Activated CD8-positive, alpha-beta memory T cell treated with anti-CD3 and anti-CD28 coated beads, Interleukin-2, amount 10 ng/mL, durations not matched to agents 7 days and 5 days (primary cell): ENCODE measurements around the gene HBEGF. TPM values are rescaled to one million over a fixed set of nuclear protein-coding genes. Genes with fewer than 3 reads are reported as not detected.
A peak's percentile ranks its signal among the peaks of the same experiment; 100 is the strongest.

ENCODE experiments used
- ATAC-seq: fragments of 150-1000 bp; cut with Tn5 transposase; one replicate; pipeline ENCODE4 v1.10.0; 2021; ENCODE audit warnings: moderate library complexity
- CTCF ChIA-PET: fragments of 350-600 bp; sonication (Branson Sonifier 250); formaldehyde crosslinking; loops from one replicate; lab custom pipeline; 2021; ENCODE audit warnings: antibody characterized with exemption; lab: Charles Lee
- DNase-seq: peaks from one replicate; pipeline ENCODE4 v3.0.0-alpha.2; 2020
- H3K27ac Mint-ChIP-seq: one replicate; pipeline ENCODE4 v1.8.0; 2021; ENCODE audit warnings: mild to moderate bottlenecking, mixed read lengths
- H3K27me3 Mint-ChIP-seq: one replicate; pipeline ENCODE4 v1.8.0; 2021; ENCODE audit warnings: mixed read lengths
- H3K36me3 Mint-ChIP-seq: one replicate; pipeline ENCODE4 v1.8.0; 2021; ENCODE audit warnings: mild to moderate bottlenecking, mixed read lengths
- H3K4me1 Mint-ChIP-seq: one replicate; pipeline ENCODE4 v1.8.0; 2021; ENCODE audit warnings: mixed read lengths
- H3K4me3 Mint-ChIP-seq: one replicate; pipeline ENCODE4 v1.8.0; 2021; ENCODE audit warnings: mild to moderate bottlenecking, moderate library complexity, mixed read lengths
- H3K9me3 Mint-ChIP-seq: one replicate; pipeline ENCODE4 v1.8.0; 2022; ENCODE audit warnings: low read depth, mixed read lengths
- total RNA-seq, 2 experiments: library from RNA; stranded (reverse); gene quantifications; one replicate each; pipeline ENCODE4 v1.2.3, GENCODE V29; 2021

Gene HBEGF
- total RNA-seq, result 10 to 100 TPM; 10.7 to 13.5 TPM

GRCh38 chr5:140346348-140347221 is at the start of gene HBEGF:
Gene HBEGF, minus strand, starts transcription at chr5:140346603. Its CDS starts 275 bp downstream, at chr5:140346328.
- Mint-ChIP-seq H3K4me3 (peak within 1 kb of the TSS; percentile 80), H3K27ac (peak within 1 kb of the TSS; percentile 68), H3K36me3 (peaks cover 28% of the 10 kb centered on the region), H3K9me3 (no peaks in the 10 kb centered on the region), H3K4me1 (peaks cover 59% of the 10 kb centered on the region), H3K27me3 (peaks cover 15% of the 10 kb centered on the region)
- ATAC-seq (peak; percentile 72), DNase-seq (peak; percentile 60)
- CTCF ChIA-PET, result interaction anchor here (0.7 to 17.8 kb wide), 21 partner anchors 9 to 379 kb away, joined by 3 to 657 read pairs (median 4); partner anchors contain the start of genes PFDN1 and SLC4A9

- CTCF ChIA-PET, result interaction anchor here (0.7 kb wide), 1 partner anchor 21 kb away, joined by 3 read pairs; no protein-coding TSS in a partner anchor
- peaks cover 3% of the 10 kb centered on the region for H3K4me1 Mint-ChIP-seq
- DNase-seq (no peak), ATAC-seq (no peak)
- no peak overlapping the region for H3K4me3 Mint-ChIP-seq
- peaks cover 1% of the 10 kb centered on the region for H3K36me3 Mint-ChIP-seq
- no peaks in the 10 kb centered on the region for H3K27me3 Mint-ChIP-seq
- no peaks in the 10 kb centered on the region for H3K9me3 Mint-ChIP-seq
- H3K27ac Mint-ChIP-seq, result no peak overlapping the region
Measured at GRCh38 chr5:140393738-140394137, 47.3 kb upstream of the HBEGF start.

- peaks cover 1% of the 10 kb centered on the region for H3K36me3 Mint-ChIP-seq
- H3K4me3 Mint-ChIP-seq, result no peak overlapping the region
- no peaks in the 10 kb centered on the region for H3K27me3 Mint-ChIP-seq
- DNase-seq (no peak), ATAC-seq (no peak)
- CTCF ChIA-PET, result interaction anchor here (1.5 kb wide), 1 partner anchor 19 kb away, joined by 7 read pairs; no protein-coding TSS in a partner anchor
- no peak overlapping the region for H3K27ac Mint-ChIP-seq
- H3K4me1 Mint-ChIP-seq, result peaks cover 3% of the 10 kb centered on the region
- no peaks in the 10 kb centered on the region for H3K9me3 Mint-ChIP-seq
Measured at GRCh38 chr5:140391732-140392131, 45.3 kb upstream of the HBEGF start.

GRCh38 chr5:140391312-140391711 is 44.9 kb upstream of the HBEGF start:
- peaks cover 1% of the 10 kb centered on the region for H3K36me3 Mint-ChIP-seq
- no peaks in the 10 kb centered on the region for H3K27me3 Mint-ChIP-seq
- no peak for ATAC-seq
- H3K27ac Mint-ChIP-seq, result no peak overlapping the region
- no peaks in the 10 kb centered on the region for H3K9me3 Mint-ChIP-seq
- no peak for DNase-seq
- H3K4me1 Mint-ChIP-seq, result peaks cover 3% of the 10 kb centered on the region
- CTCF ChIA-PET, result no interaction called here
- H3K4me3 Mint-ChIP-seq, result no peak overlapping the region

GRCh38 chr5:140388052-140388451 is 41.6 kb upstream of the HBEGF start:
- Mint-ChIP-seq H3K36me3 (peaks cover 1% of the 10 kb centered on the region), H3K4me3 (no peak overlapping the region), H3K9me3 (no peaks in the 10 kb centered on the region), H3K27me3 (no peaks in the 10 kb centered on the region), H3K27ac (no peak overlapping the region), H3K4me1 (peaks cover 3% of the 10 kb centered on the region)
- ATAC-seq, result no peak
- CTCF ChIA-PET, result interaction anchor here (0.8 to 1.9 kb wide), 4 partner anchors 15 to 145 kb away, joined by 3 to 10 read pairs (median 4); no protein-coding TSS in a partner anchor
- DNase-seq, result peak; percentile 5

- H3K4me3 Mint-ChIP-seq, result no peak overlapping the region
- H3K27ac Mint-ChIP-seq, result no peak overlapping the region
- no peaks in the 10 kb centered on the region for H3K27me3 Mint-ChIP-seq
- DNase-seq (no peak), ATAC-seq (no peak)
- CTCF ChIA-PET, result no interaction called here
- no peaks in the 10 kb centered on the region for H3K9me3 Mint-ChIP-seq
- H3K36me3 Mint-ChIP-seq, result no peaks in the 10 kb centered on the region
- H3K4me1 Mint-ChIP-seq, result peaks cover 6% of the 10 kb centered on the region
Measured at GRCh38 chr5:140383300-140383699, 36.9 kb upstream of the HBEGF start.

GRCh38 chr5:140382866-140383265 is 36.5 kb upstream of the HBEGF start:
- Mint-ChIP-seq H3K4me3 (no peak overlapping the region), H3K27me3 (no peaks in the 10 kb centered on the region), H3K36me3 (no peaks in the 10 kb centered on the region), H3K27ac (no peak overlapping the region), H3K9me3 (no peaks in the 10 kb centered on the region), H3K4me1 (peaks cover 6% of the 10 kb centered on the region)
- CTCF ChIA-PET, result interaction anchor here (0.9 to 2.5 kb wide), 2 partner anchors 10 to 19 kb away, joined by 3 to 15 read pairs; no protein-coding TSS in a partner anchor
- no peak for DNase-seq
- no peak for ATAC-seq

GRCh38 chr5:140381972-140382371 is 35.6 kb upstream of the HBEGF start:
- Mint-ChIP-seq H3K9me3 (no peaks in the 10 kb centered on the region), H3K27ac (no peak overlapping the region), H3K27me3 (no peaks in the 10 kb centered on the region), H3K4me3 (no peak overlapping the region), H3K36me3 (no peaks in the 10 kb centered on the region), H3K4me1 (peaks cover 6% of the 10 kb centered on the region)
- CTCF ChIA-PET, result interaction anchor here (0.9 to 2.5 kb wide), 3 partner anchors 9 to 19 kb away, joined by 3 to 15 read pairs (median 4); no protein-coding TSS in a partner anchor
- ATAC-seq, result peak; percentile 27
- no peak for DNase-seq

GRCh38 chr5:140381351-140381750 is 34.9 kb upstream of the HBEGF start:
- CTCF ChIA-PET, result interaction anchor here (1.1 to 2.5 kb wide), 2 partner anchors 8 to 18 kb away, joined by 4 to 15 read pairs; no protein-coding TSS in a partner anchor
- no peak overlapping the region for H3K4me3 Mint-ChIP-seq
- H3K27ac Mint-ChIP-seq, result no peak overlapping the region
- H3K27me3 Mint-ChIP-seq, result no peaks in the 10 kb centered on the region
- no peaks in the 10 kb centered on the region for H3K9me3 Mint-ChIP-seq
- DNase-seq, result no peak
- no peaks in the 10 kb centered on the region for H3K36me3 Mint-ChIP-seq
- peaks cover 6% of the 10 kb centered on the region for H3K4me1 Mint-ChIP-seq
- no peak for ATAC-seq

GRCh38 chr5:140372971-140373487 is 26.6 kb upstream of the HBEGF start:
- H3K4me3 Mint-ChIP-seq, result no peak overlapping the region
- CTCF ChIA-PET, result interaction anchor here (0.7 to 3.9 kb wide), 48 partner anchors 9 to 353 kb away, joined by 3 to 34 read pairs (median 4); partner anchors contain the start of genes ANKHD1, CD14, EIF4EBP3 and HARS1
- ATAC-seq (peak; percentile 68), DNase-seq (peak; percentile 58)
- no peak overlapping the region for H3K27ac Mint-ChIP-seq
- H3K9me3 Mint-ChIP-seq, result no peaks in the 10 kb centered on the region
- H3K27me3 Mint-ChIP-seq, result no peaks in the 10 kb centered on the region
- peaks cover 5% of the 10 kb centered on the region for H3K4me1 Mint-ChIP-seq
- no peaks in the 10 kb centered on the region for H3K36me3 Mint-ChIP-seq

- Mint-ChIP-seq H3K9me3 (no peaks in the 10 kb centered on the region), H3K4me3 (no peak overlapping the region), H3K27me3 (no peaks in the 10 kb centered on the region), H3K36me3 (no peaks in the 10 kb centered on the region), H3K27ac (no peak overlapping the region), H3K4me1 (peaks cover 5% of the 10 kb centered on the region)
- ATAC-seq, result no peak
- no peak for DNase-seq
- CTCF ChIA-PET, result interaction anchor here (1.0 to 3.9 kb wide), 17 partner anchors 8 to 340 kb away, joined by 3 to 34 read pairs (median 6); partner anchors contain the start of gene SRA1
Measured at GRCh38 chr5:140371356-140372151, 25.2 kb upstream of the HBEGF start.

GRCh38 chr5:140367256-140368013 is 21.0 kb upstream of the HBEGF start:
- H3K9me3 Mint-ChIP-seq, result no peaks in the 10 kb centered on the region
- no peaks in the 10 kb centered on the region for H3K36me3 Mint-ChIP-seq
- H3K27me3 Mint-ChIP-seq, result no peaks in the 10 kb centered on the region
- peaks cover 5% of the 10 kb centered on the region for H3K4me1 Mint-ChIP-seq
- no peak for ATAC-seq
- CTCF ChIA-PET, result interaction anchor here (0.7 to 5.8 kb wide), 3 partner anchors 16 to 353 kb away, joined by 4 to 49 read pairs (median 7); no protein-coding TSS in a partner anchor
- H3K4me3 Mint-ChIP-seq, result no peak overlapping the region
- H3K27ac Mint-ChIP-seq, result no peak overlapping the region
- no peak for DNase-seq
